Stimulated activated CD4-positive, alpha-beta T cell treated with anti-CD3 and anti-CD28 coated beads, TNF-alpha, amount 100 ng/mL, for 4 hours (primary cell): ENCODE measurements around the gene MTERF4.
"Not testable (repeated sequence)": the region's sequence is repeated elsewhere in the genome, so short reads cannot be mapped to it uniquely, and the experiment has no call there.

ENCODE experiments used
- DNase-seq, 3 experiments: peaks; one replicate each; pipeline ENCODE4 v3.0.0-alpha.2; 2020; ENCODE audit warnings: low read depth in 3 of 3

The MTERF4 gene

GRCh38 chr2:241111440-241111805, 9.3 kb upstream of the MTERF4 start:
- DNase-seq = no peak

- no peak for DNase-seq
These were observed 8.7 kb upstream of the MTERF4 start for GRCh38 chr2:241110607-241111439.

GRCh38 chr2:241110089-241110606, 8.1 kb upstream of the MTERF4 start:
- no peak for DNase-seq

GRCh38 chr2:241109210-241110088, 7.4 kb upstream of the MTERF4 start:
- no peak for DNase-seq

- DNase-seq = no peak
These were observed 6.5 kb upstream of the MTERF4 start for GRCh38 chr2:241108271-241109209.

- no peak for DNase-seq
These were observed 5.1 kb upstream of the MTERF4 start for GRCh38 chr2:241107031-241107783.

GRCh38 chr2:241105641-241106040, 3.6 kb upstream of the MTERF4 start:
- no peak for DNase-seq

- not testable (repeated sequence) for DNase-seq
These were observed 2.5 kb upstream of the MTERF4 start for GRCh38 chr2:241104611-241105010.

- DNase-seq = no peak
These were observed 1.1 kb upstream of the MTERF4 start for GRCh38 chr2:241103176-241103595.

- DNase-seq = no peak
These were observed 2.8 kb downstream of the MTERF4 start for GRCh38 chr2:241099246-241099645.

- no peak for DNase-seq
These were observed 5.1 kb downstream of the MTERF4 start for GRCh38 chr2:241096979-241097378.

- DNase-seq = no peak
These were observed 6.3 kb downstream of the MTERF4 start for GRCh38 chr2:241095594-241096290.

GRCh38 chr2:241094924-241095420, 7.1 kb downstream of the MTERF4 start:
- DNase-seq = no peak

GRCh38 chr2:241094172-241094571, 7.9 kb downstream of the MTERF4 start:
- no peak for DNase-seq

GRCh38 chr2:241093133-241093781, 8.8 kb downstream of the MTERF4 start:
- DNase-seq = not testable (repeated sequence)

- no peak for DNase-seq
These were observed 9.4 kb downstream of the MTERF4 start for GRCh38 chr2:241092677-241093076.

GRCh38 chr2:241091734-241092445, 10.2 kb downstream of the MTERF4 start:
- no peak for DNase-seq

GRCh38 chr2:241091201-241091600, 10.9 kb downstream of the MTERF4 start:
- no peak for DNase-seq
